Type B pancreatic cell (in vitro differentiated cells): ENCODE measurements around the gene PGRMC2. TPM values are rescaled to one million over a fixed set of nuclear protein-coding genes. Genes with fewer than 3 reads are reported as not detected.

Experiments
- DNase-seq: peaks from one replicate; pipeline ENCODE4 v3.0.0; 2021; ENCODE audit warnings: mixed read lengths; ENCODE audit not compliant: unreplicated experiment; ENCODE audit errors: extremely low spot score
- H3K27ac Mint-ChIP-seq: 2 replicates; pipeline ENCODE4 v1.8.0; 2021; ENCODE audit warnings: mild to moderate bottlenecking, mixed read lengths
- H3K27me3 Mint-ChIP-seq: 2 replicates; pipeline ENCODE4 v1.8.0; 2021; ENCODE audit warnings: mixed read lengths
- H3K36me3 Mint-ChIP-seq: 2 replicates; pipeline ENCODE4 v1.8.0; 2021; ENCODE audit warnings: mixed read lengths
- H3K4me1 Mint-ChIP-seq: one replicate; pipeline ENCODE4 v1.8.0; 2021; ENCODE audit warnings: mixed read lengths; ENCODE audit not compliant: unreplicated experiment
- H3K4me3 Mint-ChIP-seq: 2 replicates; pipeline ENCODE4 v1.8.0; 2021; ENCODE audit warnings: mild to moderate bottlenecking, mixed read lengths
- H3K9me3 Mint-ChIP-seq: 2 replicates; pipeline ENCODE4 v1.8.0; 2021; ENCODE audit warnings: mixed read lengths
- CTCF ChIP-seq: fragments of 200-600 bp; sonication (generic); conservative IDR thresholded peaks from 2 replicates; pipeline ENCODE4 v1.5.0; 2021; ENCODE audit warnings: antibody characterized with exemption, mild to moderate bottlenecking
- total RNA-seq: library from RNA; stranded (reverse); gene quantifications from 2 replicates; pipeline ENCODE4 v1.2.1, GENCODE V29; 2021; ENCODE audit warnings: low replicate concordance

PGRMC2 gene
- total RNA-seq, 1 donor from 2014 or later = 78.1 TPM

- peak; percentile 56 for TF ChIP-seq CTCF
- peaks cover 4% of the 10 kb centered on the region for H3K4me1 Mint-ChIP-seq
- DNase-seq = no peak
- H3K36me3 Mint-ChIP-seq = no peaks in the 10 kb centered on the region
- H3K9me3 Mint-ChIP-seq = no peaks in the 10 kb centered on the region
- no peak overlapping the region for H3K27ac Mint-ChIP-seq
- no peaks in the 10 kb centered on the region for H3K27me3 Mint-ChIP-seq
- no peak overlapping the region for H3K4me3 Mint-ChIP-seq
Observed at GRCh38 chr4:128220286-128221235, 67.1 kb downstream of the PGRMC2 start.

Other genes with a start within 250 kb of the PGRMC2 start
- 15.4 and 16.1 TPM in 2 replicates for gene LARP1B, start 226.5 kb downstream of the PGRMC2 start, total RNA-seq